ENCODE measurements around the gene TPP1.

GRCh38 chr11:6650104-6650503 is 30.9 kb upstream of the TPP1 start:
- TF ChIP-seq CTCF (IDR thresholded peaks at IDR 0.05; ENCODE audit: low read depth, low read length, missing input control) (no peak), TAF1 (conservative IDR thresholded peaks at IDR 0.05) (no peak)

Measured in liver (tissue), 3 donors.